GM21447 (cell line): ENCODE measurements around the gene CDRT15.
"Not testable (repeated sequence)": the region's sequence is repeated elsewhere in the genome, so short reads cannot be mapped to it uniquely, and the experiment has no call there.

Experiments
- ATAC-seq: cut with Tn5 transposase; IDR thresholded peaks from one replicate; pipeline ENCODE4 v1.9.1; 2021; ENCODE audit not compliant: unreplicated experiment

The CDRT15 gene

GRCh38 chr17:14190774-14191173 lies 45.9 kb downstream of the CDRT15 start:
- not testable (repeated sequence) for ATAC-seq

GRCh38 chr17:14186443-14186842 lies 50.2 kb downstream of the CDRT15 start:
- ATAC-seq = not testable (repeated sequence)
